Neural progenitor cell (in vitro differentiated cells): ENCODE data around the gene MGAT4D.

Source experiments
- CTCF ChIP-seq: fragments of 200-600 bp; sonication (generic); IDR thresholded peaks from 2 replicates; pipeline ENCODE4 v1.5.1; 2017; ENCODE audit warnings: antibody characterized with exemption, mild to moderate bottlenecking
- EZH2 ChIP-seq: fragments of 200-600 bp; sonication (generic); IDR thresholded peaks from 2 replicates; pipeline ENCODE4 v1.6.1; 2017; ENCODE audit warnings: antibody characterized with exemption, mild to moderate bottlenecking, moderate library complexity
- EZH2phosphoT487 ChIP-seq: fragments of 200-600 bp; sonication (generic); IDR thresholded peaks from 2 replicates; pipeline ENCODE4 v1.6.1; 2017; ENCODE audit warnings: antibody characterized with exemption

- TF ChIP-seq CTCF = no peak
- no peak for TF ChIP-seq EZH2
- no peak for TF ChIP-seq EZH2phosphoT487
Measured at GRCh38 chr4:140497405-140497746, 717 bp downstream of the MGAT4D start.
